HEK293 (cell line): ENCODE data around the gene SEMA3D.

Experiments
- CTCF ChIA-PET: fragments of 350-600 bp; formaldehyde crosslinking; extraction: SDS; loops from one replicate; lab custom pipeline; 2021; ENCODE audit warnings: antibody characterized with exemption; lab: Yijun Ruan, JAX
- POLR2A ChIA-PET: fragments of 300-600 bp; formaldehyde crosslinking; extraction: SDS; loops from one replicate; lab custom pipeline; 2020; ENCODE audit warnings: antibody characterized with exemption, inconsistent platforms; lab: Yijun Ruan, JAX
- H3K27ac ChIP-seq: fragments of 200-500 bp; sonication (Bioruptor generic); 2 replicates; pipeline ENCODE4 v1.5.1; 2014; ENCODE audit warnings: low read depth, low read length, control low read depth, inconsistent platforms; ENCODE audit errors: extremely low read depth
- H3K36me3 ChIP-seq, 2 experiments: fragments of 200-500 bp in 1 of 2; sonication (Bioruptor generic) in 1 of 2; 1 replicate in 1 of 2; 2 replicates in 1 of 2; pipeline ENCODE4 v1.5.1; 2014 to 2017; ENCODE audit warnings: inconsistent platforms in 2 of 2, low read length in 2 of 2; ENCODE audit not compliant: control insufficient read depth in 2 of 2, insufficient read depth in 1 of 2
- H3K4me1 ChIP-seq: fragments of 200-500 bp; sonication (Bioruptor generic); 2 replicates; pipeline ENCODE4 v1.5.1; 2014; ENCODE audit warnings: mild to moderate bottlenecking, low read length, inconsistent platforms; ENCODE audit not compliant: control insufficient read depth, insufficient read depth
- H3K4me3 ChIP-seq: 2 replicates; pipeline ENCODE4 v1.5.1; 2011; ENCODE audit warnings: low read depth, mild to moderate bottlenecking, control low read depth, low read length, moderate library complexity
- H3K9me3 ChIP-seq: fragments of 200-500 bp; sonication (Bioruptor generic); 2 replicates; pipeline ENCODE4 v1.5.1; 2014; ENCODE audit warnings: low read depth, low read length, inconsistent platforms; ENCODE audit not compliant: control insufficient read depth, insufficient read depth
- KLF8 ChIP-seq: fragments of 450-650 bp; formaldehyde crosslinking; IDR thresholded peaks from 2 replicates; pipeline ENCODE4 v1.5.1; 2016; ENCODE audit warnings: missing biosample characterization, missing genetic modification characterization
- OSR2 ChIP-seq: fragments of 450-650 bp; formaldehyde crosslinking; IDR thresholded peaks from 2 replicates; pipeline ENCODE4 v1.5.1; 2016; ENCODE audit warnings: missing biosample characterization, missing genetic modification characterization
- PRDM1 ChIP-seq: fragments of 450-650 bp; formaldehyde crosslinking; IDR thresholded peaks from 2 replicates; pipeline ENCODE4; 2016; ENCODE audit warnings: missing biosample characterization, missing genetic modification characterization
- PRDM10 ChIP-seq: fragments of 450-650 bp; formaldehyde crosslinking; IDR thresholded peaks from 2 replicates; pipeline ENCODE4 v1.5.1; 2016; ENCODE audit warnings: missing biosample characterization, missing genetic modification characterization
- SALL2 ChIP-seq: fragments of 450-650 bp; formaldehyde crosslinking; IDR thresholded peaks from 2 replicates; pipeline ENCODE4 v1.5.0; 2017; ENCODE audit warnings: missing biosample characterization, mild to moderate bottlenecking, missing genetic modification characterization, borderline replicate concordance
- SETDB1 ChIP-seq: IDR thresholded peaks from one replicate; pipeline ENCODE4 v1.6.1; 2017; ENCODE audit warnings: mild to moderate bottlenecking, low read length, moderate library complexity, mixed read lengths; ENCODE audit not compliant: insufficient read length
- YY1 ChIP-seq: fragments of 450-650 bp; formaldehyde crosslinking; IDR thresholded peaks from 2 replicates; pipeline ENCODE4 v1.5.1; 2018; ENCODE audit warnings: missing biosample characterization, missing genetic modification characterization
- ZBTB1 ChIP-seq: fragments of 450-650 bp; formaldehyde crosslinking; IDR thresholded peaks from 2 replicates; pipeline ENCODE4 v1.5.1; 2016; ENCODE audit warnings: missing biosample characterization, missing genetic modification characterization
- ZBTB17 ChIP-seq: fragments of 450-650 bp; formaldehyde crosslinking; IDR thresholded peaks from 2 replicates; pipeline ENCODE4 v1.5.1; 2016; ENCODE audit warnings: missing biosample characterization, missing genetic modification characterization
- ZFP37 ChIP-seq: fragments of 450-650 bp; formaldehyde crosslinking; IDR thresholded peaks from 2 replicates; pipeline ENCODE4 v1.5.1; 2016; ENCODE audit warnings: missing biosample characterization, missing genetic modification characterization
- ZNF140 ChIP-seq: fragments of 450-650 bp; formaldehyde crosslinking; IDR thresholded peaks from 2 replicates; pipeline ENCODE4 v1.5.1; 2016; ENCODE audit warnings: missing biosample characterization, missing genetic modification characterization
- ZNF366 ChIP-seq: fragments of 450-650 bp; formaldehyde crosslinking; conservative IDR thresholded peaks from 2 replicates; pipeline ENCODE4 v1.5.1; 2016; ENCODE audit warnings: missing biosample characterization, missing genetic modification characterization
- ZNF423 ChIP-seq: fragments of 450-650 bp; formaldehyde crosslinking; IDR thresholded peaks from 2 replicates; pipeline ENCODE4 v1.5.1; 2016; ENCODE audit warnings: missing biosample characterization, missing genetic modification characterization
- ZNF513 ChIP-seq: fragments of 450-650 bp; IDR thresholded peaks from 2 replicates; pipeline ENCODE4 v1.5.1; 2018; ENCODE audit warnings: missing biosample characterization, missing genetic modification characterization
- ZNF521 ChIP-seq: fragments of 450-650 bp; formaldehyde crosslinking; IDR thresholded peaks from 2 replicates; pipeline ENCODE4 v1.5.1; 2017; ENCODE audit warnings: missing biosample characterization, mild to moderate bottlenecking, missing genetic modification characterization
- ZNF596 ChIP-seq: fragments of 450-650 bp; IDR thresholded peaks from 2 replicates; pipeline ENCODE4 v1.5.0; 2018; ENCODE audit warnings: missing biosample characterization, mild to moderate bottlenecking, missing genetic modification characterization, moderate library complexity
- ZNF624 ChIP-seq: fragments of 450-650 bp; formaldehyde crosslinking; IDR thresholded peaks from 2 replicates; pipeline ENCODE4 v1.5.1; 2017; ENCODE audit warnings: missing biosample characterization, missing genetic modification characterization
- TF ChIP-seq, protein P1 (sequence below): fragments of 450-650 bp; formaldehyde crosslinking; IDR thresholded peaks from 2 replicates; pipeline ENCODE4 v1.5.1; 2016; ENCODE audit warnings: missing biosample characterization, missing genetic modification characterization
- TF ChIP-seq, protein P2 (sequence below): fragments of 450-650 bp; formaldehyde crosslinking; IDR thresholded peaks from 2 replicates; pipeline ENCODE4 v1.5.1; 2017; ENCODE audit warnings: missing biosample characterization, missing genetic modification characterization

The SEMA3D gene

DNA sequence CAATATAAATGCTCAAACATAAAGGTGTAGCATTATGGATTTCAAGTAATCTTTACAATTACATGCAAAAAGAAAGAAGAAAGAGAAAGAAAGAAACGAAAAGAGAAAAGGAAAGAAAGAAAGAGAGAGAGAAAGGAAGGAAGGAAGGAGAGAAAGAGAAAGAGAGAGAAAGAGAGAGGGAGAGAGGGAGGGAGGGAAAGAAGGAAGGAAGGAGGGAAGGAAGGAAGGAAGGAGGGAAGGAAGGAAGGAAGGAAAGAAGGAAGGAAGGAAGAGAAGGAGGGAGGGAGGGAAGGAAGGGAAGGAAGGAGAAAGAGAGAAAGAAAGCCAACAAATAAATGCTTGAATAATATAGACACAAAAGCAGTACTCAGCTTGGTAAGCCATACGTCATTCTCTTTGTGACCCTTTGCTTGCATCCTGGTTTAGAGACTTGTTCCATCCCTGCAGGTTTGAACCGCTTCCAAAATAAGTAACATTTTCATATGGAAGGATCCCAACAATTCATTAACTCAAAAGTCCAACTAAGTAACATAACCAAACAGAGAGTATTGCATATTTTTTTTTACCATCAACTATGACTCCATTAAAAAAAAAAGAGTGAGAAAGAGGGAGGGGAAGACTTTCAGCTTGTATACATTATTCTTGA, 95.8 kb downstream of the SEMA3D start:
- Histone ChIP-seq H3K27ac (no peak overlapping the region), H3K36me3 (no peaks in the 10 kb centered on the region), H3K9me3 (no peaks in the 10 kb centered on the region), H3K4me3 (no peak overlapping the region), H3K4me1 (no peaks in the 10 kb centered on the region)
- ChIA-PET POLR2A (no interaction called here), CTCF (interaction anchor here (0.6 to 0.7 kb wide), 3 partner anchors 90 to 1521 kb away, joined by 3 to 4 read pairs (median 3); no protein-coding TSS in a partner anchor)
- TF ChIP-seq ZNF366 (tag by site-specific recombination) (peak; percentile 94), ZFP37 (tag by site-specific recombination) (no peak), ZBTB1 (no peak), ZNF521 (tag by site-specific recombination) (no peak), ZNF596 (tag by site-specific recombination) (peak; percentile 45; the same call in 1 of the 2 replicates), PRDM1 (tag by site-specific recombination) (peak; percentile 85), KLF8 (tag by site-specific recombination) (no peak), ZNF423 (tag by site-specific recombination) (no peak), OSR2 (tag by site-specific recombination) (no peak)
- TF ChIP-seq, all 188 proteins: peak for 3

DNA sequence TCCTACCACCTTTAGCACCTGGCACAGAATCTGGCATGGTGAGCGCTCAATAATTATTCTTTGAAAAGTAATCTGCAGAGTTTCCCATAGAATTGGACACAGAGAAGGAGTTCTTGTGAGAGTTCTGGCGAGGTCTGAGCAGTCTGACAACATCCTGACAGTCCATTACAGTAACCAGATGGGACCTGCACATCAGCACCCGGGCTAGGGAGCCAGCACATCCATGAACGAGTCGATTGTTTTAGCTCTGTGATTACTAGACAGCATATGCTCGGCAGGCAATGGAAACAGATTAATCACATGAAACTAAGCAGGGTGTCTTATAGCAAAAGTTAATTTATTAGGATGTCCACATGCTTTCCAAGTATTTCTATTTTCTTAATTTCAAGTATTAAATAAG, 96.7 kb downstream of the SEMA3D start:
- no peaks in the 10 kb centered on the region for H3K36me3 ChIP-seq
- H3K4me1 ChIP-seq, result no peaks in the 10 kb centered on the region
- CTCF ChIA-PET, result interaction anchor here (0.6 kb wide), 1 partner anchor 91 kb away, joined by 4 read pairs; no protein-coding TSS in a partner anchor
- no peak overlapping the region for H3K27ac ChIP-seq
- no peak for TF ChIP-seq ZNF423 (tag by site-specific recombination)
- TF ChIP-seq, all 188 proteins: peak for 0
- Histone ChIP-seq H3K9me3 (no peaks in the 10 kb centered on the region), H3K4me3 (no peak overlapping the region)
- POLR2A ChIA-PET, result no interaction called here

GRCh38 chr7:85081846-85082245, 105.0 kb downstream of the SEMA3D start:
- POLR2A ChIA-PET, result no interaction called here
- Histone ChIP-seq H3K27ac (no peak overlapping the region; the same call in 1 of the 2 replicates), H3K36me3 (no peaks in the 10 kb centered on the region), H3K4me3 (no peak overlapping the region), H3K4me1 (peaks cover 28% of the 10 kb centered on the region), H3K9me3 (no peaks in the 10 kb centered on the region)
- CTCF ChIA-PET, result interaction anchor here (0.7 to 1.2 kb wide), 2 partner anchors 40 to 103 kb away, joined by 3 read pairs; no protein-coding TSS in a partner anchor
- 0 out of 2 replicates have a peak, but pooled peaks have one; percentile 1 for TF ChIP-seq ZBTB17
- TF ChIP-seq ZNF513 (tag by site-specific recombination), result no peak

DNA sequence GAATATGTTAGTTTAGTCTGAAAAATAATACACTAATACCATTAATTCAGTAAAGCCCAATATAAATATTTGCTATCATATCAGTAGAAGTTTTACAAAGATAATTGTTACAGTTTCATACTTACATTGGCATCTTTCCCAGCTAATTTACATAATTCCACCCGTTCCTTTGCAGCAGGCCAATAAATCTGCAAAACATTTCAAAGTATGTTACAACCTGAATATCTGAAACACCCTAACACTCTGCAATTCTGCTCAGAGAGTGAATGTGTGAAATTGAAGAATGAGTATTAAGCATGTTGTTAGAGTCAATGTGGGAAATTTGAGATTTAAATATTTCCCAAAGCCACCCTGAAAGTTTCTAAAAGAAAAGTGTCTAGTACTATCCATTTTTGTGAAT, 105.5 kb downstream of the SEMA3D start:
- H3K4me1 ChIP-seq, result peaks cover 28% of the 10 kb centered on the region
- no peaks in the 10 kb centered on the region for H3K9me3 ChIP-seq
- no peaks in the 10 kb centered on the region for H3K36me3 ChIP-seq
- ChIA-PET POLR2A (interaction anchor here (0.6 kb wide), 1 partner anchor 16 kb away, joined by 5 read pairs; no protein-coding TSS in a partner anchor), CTCF (interaction anchor here (1.2 kb wide), 1 partner anchor 104 kb away, joined by 3 read pairs; no protein-coding TSS in a partner anchor)
- H3K4me3 ChIP-seq, result no peak overlapping the region
- peak; percentile 36; the same call in 1 of the 2 replicates for TF ChIP-seq ZNF140 (tag by site-specific recombination)
- TF ChIP-seq, protein P1, sequence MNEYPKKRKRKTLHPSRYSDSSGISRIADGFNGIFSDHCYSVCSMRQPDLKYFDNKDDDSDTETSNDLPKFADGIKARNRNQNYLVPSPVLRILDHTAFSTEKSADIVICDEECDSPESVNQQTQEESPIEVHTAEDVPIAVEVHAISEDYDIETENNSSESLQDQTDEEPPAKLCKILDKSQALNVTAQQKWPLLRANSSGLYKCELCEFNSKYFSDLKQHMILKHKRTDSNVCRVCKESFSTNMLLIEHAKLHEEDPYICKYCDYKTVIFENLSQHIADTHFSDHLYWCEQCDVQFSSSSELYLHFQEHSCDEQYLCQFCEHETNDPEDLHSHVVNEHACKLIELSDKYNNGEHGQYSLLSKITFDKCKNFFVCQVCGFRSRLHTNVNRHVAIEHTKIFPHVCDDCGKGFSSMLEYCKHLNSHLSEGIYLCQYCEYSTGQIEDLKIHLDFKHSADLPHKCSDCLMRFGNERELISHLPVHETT (tag by site-specific recombination), result no peak
- TF ChIP-seq YY1, result no peak
- TF ChIP-seq SETDB1, result no peak
- no peak for TF ChIP-seq ZNF624
- no peak for TF ChIP-seq SALL2 (tag by site-specific recombination)
- peak; percentile 48; the same call in 1 of the 2 replicates for TF ChIP-seq ZBTB17
- TF ChIP-seq PRDM10 (tag by site-specific recombination), result no peak
- TF ChIP-seq, protein P2, sequence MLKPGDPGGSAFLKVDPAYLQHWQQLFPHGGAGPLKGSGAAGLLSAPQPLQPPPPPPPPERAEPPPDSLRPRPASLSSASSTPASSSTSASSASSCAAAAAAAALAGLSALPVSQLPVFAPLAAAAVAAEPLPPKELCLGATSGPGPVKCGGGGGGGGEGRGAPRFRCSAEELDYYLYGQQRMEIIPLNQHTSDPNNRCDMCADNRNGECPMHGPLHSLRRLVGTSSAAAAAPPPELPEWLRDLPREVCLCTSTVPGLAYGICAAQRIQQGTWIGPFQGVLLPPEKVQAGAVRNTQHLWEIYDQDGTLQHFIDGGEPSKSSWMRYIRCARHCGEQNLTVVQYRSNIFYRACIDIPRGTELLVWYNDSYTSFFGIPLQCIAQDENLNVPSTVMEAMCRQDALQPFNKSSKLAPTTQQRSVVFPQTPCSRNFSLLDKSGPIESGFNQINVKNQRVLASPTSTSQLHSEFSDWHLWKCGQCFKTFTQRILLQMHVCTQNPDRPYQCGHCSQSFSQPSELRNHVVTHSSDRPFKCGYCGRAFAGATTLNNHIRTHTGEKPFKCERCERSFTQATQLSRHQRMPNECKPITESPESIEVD (tag by site-specific recombination), result 0 out of 2 replicates have a peak, but pooled peaks have one; percentile 17
- H3K27ac ChIP-seq, result no peak overlapping the region
